HTERT RPE-1 (cell line): ENCODE data around the gene WBP2.
"Not testable (repeated sequence)": the region's sequence is repeated elsewhere in the genome, so short reads cannot be mapped to it uniquely, and the experiment has no call there.

Experiments used
- in situ Hi-C: fragments of 300-500 bp; cut with MboI; formaldehyde crosslinking; loops from 4 replicates; pipeline ENCODE4 v1.14.3; 2020; ENCODE audit warnings: low sequenced_read_pairs

Gene WBP2

DNA sequence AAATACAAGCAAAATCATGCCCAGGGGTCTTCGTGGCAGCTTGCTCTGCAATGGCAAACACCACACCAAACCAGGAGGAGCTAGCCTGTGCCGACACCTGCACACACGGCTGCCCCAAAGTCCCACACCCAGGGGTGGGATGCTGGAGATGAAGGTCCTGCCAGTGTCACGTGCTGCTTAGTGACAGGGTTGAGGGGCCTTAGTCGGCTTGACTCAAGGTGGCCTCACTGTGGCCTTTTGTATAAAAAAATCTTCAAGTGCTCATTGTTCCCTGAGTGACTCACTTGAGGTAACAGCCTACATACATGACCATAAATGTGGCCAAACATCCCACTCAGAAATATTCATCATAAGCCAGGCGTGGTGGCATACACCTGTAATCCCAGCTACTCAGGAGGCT is 34.3 kb upstream of the WBP2 start:
- in situ Hi-C loops = no loop called here

GRCh38 chr17:75888484-75888883 is 33.3 kb upstream of the WBP2 start:
- in situ Hi-C loops = no loop called here

- in situ Hi-C loops = not testable (repeated sequence)
These were observed 30.7 kb upstream of the WBP2 start for GRCh38 chr17:75885860-75886259.

DNA sequence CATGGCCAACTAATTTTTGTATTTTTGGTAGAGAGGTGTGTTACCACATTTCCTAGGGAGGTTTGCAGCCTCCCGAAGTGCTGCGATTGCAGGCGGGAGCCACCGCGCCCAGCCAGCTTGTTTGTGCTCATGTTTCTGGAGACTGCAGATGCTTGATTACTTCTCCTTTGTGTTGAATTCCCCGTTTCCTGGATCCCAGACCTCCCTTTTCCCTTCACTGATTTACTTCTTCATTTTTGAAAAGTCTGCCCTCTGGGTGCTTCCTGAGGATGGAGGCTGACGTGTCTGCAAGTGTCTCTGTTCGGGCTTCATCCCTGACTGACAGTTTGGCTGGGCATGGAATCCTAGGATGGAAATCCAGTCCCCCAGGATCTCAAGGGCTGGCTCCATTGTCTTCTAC is 30.3 kb upstream of the WBP2 start:
- in situ Hi-C loops = no loop called here

DNA sequence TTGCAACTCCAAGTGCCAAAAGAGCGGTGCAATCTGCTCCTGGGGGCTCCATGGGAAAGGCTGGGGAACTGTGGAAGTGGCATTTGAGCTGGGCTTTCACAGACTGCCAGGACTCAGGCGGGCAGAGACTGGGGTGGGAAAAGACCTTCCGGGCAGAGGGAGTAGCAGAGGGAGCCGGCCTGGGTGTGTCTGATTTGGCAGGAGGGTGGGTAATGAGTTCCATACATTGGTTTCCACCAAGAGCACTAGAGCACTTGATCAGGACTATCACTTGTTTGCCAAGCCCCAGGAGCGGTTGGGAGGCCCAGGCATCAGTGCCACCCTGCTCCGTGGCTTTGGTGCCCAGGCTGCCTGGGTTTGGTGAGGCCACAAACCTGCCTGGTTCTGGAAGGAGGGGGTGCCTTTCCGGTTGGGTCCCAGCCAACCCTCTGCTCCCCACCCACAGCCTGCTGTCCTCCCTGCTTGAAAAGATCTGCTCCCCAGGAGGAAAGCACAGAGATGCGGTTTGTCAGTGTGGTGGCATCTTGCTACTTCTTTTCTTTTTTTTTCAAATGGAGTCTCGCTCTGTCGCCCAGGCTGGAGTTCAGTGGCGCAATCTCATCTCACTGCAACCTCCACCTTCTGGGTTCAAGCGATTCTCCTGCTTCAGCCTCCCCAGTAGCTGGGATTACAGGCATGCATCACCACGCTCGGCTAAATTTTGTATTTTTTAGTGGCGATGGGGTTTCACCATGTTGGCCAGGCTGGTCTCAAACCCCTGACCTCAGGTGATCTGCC is 26.7 kb upstream of the WBP2 start:
- in situ Hi-C loops = no loop called here

GRCh38 chr17:75880266-75880665 is 25.1 kb upstream of the WBP2 start:
- in situ Hi-C loops = no loop called here

- in situ Hi-C loops = no loop called here
These were observed 23.3 kb upstream of the WBP2 start, which contains the start of gene TRIM47 for GRCh38 chr17:75878174-75878998. Gene TRIM47 (minus strand): TSS chr17:75878581. CDS start chr17:75878548, 33 bp downstream.

DNA sequence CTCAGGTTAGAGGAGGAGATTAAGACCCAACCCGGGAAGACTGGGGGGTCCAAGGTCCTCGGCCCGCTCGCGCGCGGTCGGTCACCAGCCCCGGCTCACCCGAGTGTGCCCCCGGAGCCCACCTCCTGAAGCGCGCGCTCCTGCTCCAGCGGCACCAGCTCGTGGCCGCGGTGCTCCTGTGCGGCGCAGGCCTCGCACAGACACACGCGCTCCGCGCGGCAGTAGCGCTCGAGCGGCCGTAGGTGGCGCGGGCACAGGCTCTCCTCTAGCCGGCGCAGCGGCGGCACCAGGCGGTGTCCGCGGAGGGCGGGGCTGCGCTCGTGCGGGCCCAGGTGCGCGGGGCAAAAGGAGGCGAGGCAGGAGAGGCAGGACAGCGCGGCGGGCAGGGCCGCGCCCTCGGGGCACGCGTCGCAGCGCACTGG is 22.6 kb upstream of the WBP2 start:
- in situ Hi-C loops = no loop called here

DNA sequence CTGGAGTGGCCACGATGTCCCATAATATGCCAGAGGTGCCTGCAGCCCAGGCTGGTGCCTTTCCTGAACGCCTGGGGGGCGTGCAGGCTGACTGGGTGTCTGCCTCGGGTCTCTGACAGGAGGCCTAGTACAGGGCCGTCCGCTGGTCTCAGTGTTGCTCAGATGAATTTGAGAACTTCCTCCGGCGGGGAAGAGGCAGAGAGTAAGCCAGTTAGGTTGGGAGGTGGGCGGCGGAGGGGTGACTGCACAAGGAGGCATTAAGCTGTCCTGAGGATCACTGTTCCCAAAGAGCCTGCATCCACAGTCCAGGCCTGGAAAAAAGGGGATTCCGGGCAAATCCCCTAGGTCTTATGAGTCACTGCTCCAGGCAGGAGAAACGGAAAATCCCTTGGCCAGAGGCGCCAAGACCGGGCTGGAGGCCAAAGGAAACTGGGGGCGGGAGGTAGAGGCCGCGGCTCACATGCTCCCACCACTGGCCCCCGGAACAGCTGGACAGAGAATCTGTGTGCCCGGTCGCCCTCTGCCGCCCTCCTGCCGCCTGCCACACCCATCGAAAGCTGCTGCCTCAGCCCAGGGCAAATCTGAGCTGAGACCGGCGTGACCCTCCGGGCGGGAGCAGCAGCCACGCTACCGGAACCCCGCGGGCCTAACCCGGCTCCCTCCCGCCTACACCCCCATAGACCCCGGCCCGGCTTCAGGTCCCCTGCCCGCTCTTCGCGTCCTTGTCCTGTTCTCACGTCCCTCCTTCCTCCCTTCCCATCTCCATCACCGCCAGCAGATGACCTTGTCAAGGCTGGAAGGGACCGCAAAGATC is 22.0 kb upstream of the WBP2 start:
- in situ Hi-C loops = no loop called here

DNA sequence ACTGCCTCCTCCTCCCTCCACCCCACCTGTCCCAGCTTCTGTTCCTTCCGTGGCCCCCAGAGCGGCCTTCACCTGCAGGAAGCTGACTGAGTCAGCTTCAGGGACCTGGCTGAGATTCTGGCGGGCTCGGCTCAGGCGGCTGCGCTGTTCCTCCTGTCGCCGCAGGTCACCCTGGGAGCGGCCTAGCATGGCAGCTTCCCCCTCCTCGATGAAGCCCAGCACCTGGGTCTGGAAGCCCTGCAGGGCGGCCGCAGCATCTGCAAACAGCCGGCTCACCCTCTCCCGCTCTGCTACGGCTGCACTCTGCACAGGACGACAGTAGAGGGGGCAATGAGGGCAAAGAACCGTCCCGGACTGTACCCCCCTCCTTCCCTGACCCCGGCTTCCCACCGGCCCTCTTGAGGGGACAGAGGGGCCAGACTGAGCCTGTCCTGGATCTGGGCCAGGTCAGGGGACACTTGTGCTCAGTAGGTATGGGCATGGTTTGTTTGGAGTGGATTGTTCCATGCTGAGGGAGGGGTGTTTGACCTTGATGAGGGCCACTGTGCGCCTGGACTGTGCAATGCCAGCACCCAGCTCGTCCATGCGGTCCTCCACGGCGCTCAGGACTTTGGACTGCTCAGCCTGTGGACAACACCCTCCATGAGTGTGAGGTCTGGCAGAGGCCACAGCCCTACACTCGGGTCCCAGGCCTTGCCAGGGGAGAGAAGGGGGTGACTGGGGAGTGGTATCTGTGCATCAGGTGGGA is 21.2 kb upstream of the WBP2 start:
- in situ Hi-C loops = no loop called here

DNA sequence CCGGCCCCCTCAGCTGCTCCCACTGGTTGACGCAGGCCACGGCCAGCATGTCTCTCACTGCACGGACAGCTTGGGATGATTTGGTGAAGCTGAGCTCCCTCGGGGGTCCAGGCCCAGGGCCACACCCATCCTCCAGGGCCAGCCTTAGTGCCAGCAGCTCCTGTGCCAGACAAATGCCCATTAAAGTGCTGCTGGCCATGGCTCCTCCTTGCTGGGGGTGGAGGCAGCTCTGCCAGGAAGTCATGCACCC is 20.7 kb upstream of the WBP2 start:
- in situ Hi-C loops = no loop called here

- in situ Hi-C loops = no loop called here
These were observed 20.2 kb upstream of the WBP2 start for GRCh38 chr17:75875182-75875939.

GRCh38 chr17:75874323-75875181 is 19.4 kb upstream of the WBP2 start:
- in situ Hi-C loops = no loop called here

GRCh38 chr17:75873587-75874322 is 18.6 kb upstream of the WBP2 start:
- in situ Hi-C loops = no loop called here

DNA sequence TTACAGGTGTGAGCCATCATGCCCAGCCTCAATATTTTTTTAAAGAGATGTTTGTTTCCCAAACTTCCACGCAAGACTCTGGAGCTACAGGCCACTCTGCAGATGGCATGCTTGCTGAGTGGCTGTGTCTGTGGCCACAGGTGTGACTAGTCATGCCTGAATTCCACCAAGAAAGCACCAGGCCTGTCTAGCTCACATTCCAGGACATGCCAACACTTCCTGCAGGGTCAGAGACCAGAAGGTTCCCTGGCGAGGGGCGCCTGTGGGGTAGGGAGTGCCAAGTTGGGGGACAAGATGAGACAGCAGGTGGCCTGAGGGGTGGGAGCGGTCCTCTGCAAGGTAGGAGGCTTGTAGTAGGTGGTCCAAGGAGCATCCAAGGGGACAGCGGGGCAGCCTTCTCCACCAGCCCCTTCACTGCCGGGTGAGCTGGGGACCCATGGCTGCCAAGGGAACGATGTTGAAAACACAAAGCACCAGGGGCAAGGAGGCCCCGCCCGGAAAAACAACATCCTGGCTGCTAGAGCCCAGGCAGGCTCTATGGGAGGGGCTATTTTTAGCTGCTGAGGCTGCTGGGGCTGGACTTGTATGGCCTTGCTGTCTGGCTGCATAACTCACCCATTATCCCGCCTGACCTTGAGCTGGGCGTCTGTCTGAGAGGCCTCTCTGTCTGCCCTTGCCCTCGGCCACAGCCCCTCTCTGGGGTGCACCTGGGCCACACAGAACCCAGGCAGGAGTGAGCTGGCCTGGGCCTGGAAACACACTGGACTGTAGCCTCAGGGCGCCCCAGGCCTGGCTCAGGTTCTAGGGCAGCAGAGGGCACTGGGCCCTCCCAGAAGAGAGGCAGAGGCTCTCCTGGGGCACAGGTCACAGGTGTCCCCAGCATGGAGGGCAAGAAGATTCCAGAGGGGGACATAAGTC is 17.6 kb upstream of the WBP2 start:
- in situ Hi-C loops = no loop called here

DNA sequence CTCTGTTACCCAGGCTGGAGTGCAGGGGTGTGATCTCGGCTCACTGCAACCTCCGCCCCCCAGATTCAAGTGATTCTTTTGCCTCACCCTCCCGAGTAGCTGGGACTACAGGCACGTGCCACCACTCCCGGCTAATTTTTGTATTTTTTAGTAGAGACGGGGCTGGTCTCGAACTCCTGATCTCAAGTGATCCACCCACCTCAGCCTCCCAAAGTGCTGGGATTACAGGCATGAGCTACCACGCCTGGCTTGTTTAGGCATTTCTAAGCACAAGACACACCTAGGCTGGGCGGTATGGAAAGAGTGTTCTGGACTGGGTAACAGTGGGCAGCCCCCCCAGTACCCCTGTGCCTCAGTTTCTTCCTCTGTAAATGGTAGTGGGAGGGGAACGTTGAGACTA is 15.1 kb upstream of the WBP2 start:
- in situ Hi-C loops = not testable (repeated sequence)
